ENCODE measurements around the gene MAPK6.

DNA sequence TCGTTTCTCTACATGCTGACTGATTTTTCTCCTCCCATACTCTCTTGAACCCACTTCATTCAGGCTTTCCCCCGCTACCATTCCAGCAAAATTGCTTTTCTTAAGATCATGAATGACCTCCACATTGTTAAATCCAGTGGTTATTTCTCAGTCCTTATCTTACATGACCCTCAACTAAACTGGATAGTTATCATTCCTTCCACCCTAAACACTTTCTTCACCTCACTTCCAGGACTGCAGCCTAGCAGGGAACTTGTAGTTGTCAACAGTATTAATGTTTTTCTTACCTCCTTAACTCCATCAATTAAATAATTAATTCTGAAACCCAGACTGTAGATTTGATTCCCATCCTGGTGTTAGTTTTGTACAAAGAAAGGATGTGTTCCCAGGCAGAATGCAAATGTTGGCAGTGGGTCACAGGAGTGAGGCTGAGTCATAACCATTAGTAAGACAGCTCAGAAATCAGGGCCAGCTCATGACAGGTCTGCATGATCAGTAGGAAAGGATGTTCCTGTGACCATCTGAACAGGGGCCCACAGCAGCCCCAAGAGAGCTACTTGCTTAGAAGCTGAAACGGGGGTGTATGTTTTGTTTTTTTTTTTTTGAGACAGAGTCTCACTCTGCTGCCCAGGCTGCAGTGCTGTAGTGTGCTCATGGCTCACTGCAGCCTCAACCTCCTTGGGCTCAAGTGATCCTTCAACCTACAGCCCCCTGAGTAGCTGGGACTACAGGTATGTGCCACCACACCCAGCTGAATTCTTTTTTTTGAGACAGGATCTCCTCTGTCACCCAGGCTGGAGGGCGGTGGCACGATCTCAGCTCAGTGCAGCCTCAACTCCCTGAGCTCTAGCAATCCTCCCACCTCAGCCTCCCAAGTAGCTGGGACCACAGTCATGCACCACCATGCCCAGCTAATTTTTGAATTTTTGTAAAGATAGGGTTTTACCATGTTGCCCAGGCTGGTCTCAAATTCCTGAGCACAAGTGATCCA lies 84.5 kb downstream of the MAPK6 start:
- TF ChIP-seq, protein P1, sequence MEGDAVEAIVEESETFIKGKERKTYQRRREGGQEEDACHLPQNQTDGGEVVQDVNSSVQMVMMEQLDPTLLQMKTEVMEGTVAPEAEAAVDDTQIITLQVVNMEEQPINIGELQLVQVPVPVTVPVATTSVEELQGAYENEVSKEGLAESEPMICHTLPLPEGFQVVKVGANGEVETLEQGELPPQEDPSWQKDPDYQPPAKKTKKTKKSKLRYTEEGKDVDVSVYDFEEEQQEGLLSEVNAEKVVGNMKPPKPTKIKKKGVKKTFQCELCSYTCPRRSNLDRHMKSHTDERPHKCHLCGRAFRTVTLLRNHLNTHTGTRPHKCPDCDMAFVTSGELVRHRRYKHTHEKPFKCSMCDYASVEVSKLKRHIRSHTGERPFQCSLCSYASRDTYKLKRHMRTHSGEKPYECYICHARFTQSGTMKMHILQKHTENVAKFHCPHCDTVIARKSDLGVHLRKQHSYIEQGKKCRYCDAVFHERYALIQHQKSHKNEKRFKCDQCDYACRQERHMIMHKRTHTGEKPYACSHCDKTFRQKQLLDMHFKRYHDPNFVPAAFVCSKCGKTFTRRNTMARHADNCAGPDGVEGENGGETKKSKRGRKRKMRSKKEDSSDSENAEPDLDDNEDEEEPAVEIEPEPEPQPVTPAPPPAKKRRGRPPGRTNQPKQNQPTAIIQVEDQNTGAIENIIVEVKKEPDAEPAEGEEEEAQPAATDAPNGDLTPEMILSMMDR (IDR thresholded peaks at IDR 0.05) = no peak
- TF ChIP-seq, protein P2, sequence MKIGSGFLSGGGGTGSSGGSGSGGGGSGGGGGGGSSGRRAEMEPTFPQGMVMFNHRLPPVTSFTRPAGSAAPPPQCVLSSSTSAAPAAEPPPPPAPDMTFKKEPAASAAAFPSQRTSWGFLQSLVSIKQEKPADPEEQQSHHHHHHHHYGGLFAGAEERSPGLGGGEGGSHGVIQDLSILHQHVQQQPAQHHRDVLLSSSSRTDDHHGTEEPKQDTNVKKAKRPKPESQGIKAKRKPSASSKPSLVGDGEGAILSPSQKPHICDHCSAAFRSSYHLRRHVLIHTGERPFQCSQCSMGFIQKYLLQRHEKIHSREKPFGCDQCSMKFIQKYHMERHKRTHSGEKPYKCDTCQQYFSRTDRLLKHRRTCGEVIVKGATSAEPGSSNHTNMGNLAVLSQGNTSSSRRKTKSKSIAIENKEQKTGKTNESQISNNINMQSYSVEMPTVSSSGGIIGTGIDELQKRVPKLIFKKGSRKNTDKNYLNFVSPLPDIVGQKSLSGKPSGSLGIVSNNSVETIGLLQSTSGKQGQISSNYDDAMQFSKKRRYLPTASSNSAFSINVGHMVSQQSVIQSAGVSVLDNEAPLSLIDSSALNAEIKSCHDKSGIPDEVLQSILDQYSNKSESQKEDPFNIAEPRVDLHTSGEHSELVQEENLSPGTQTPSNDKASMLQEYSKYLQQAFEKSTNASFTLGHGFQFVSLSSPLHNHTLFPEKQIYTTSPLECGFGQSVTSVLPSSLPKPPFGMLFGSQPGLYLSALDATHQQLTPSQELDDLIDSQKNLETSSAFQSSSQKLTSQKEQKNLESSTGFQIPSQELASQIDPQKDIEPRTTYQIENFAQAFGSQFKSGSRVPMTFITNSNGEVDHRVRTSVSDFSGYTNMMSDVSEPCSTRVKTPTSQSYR (CRISPR knock-in tag; IDR thresholded peaks at IDR 0.05) = no peak

Measured in WTC11 (cell line).